HG02840 (cell line): ENCODE measurements around the gene EDC3.

Source experiments
- ATAC-seq: cut with Tn5 transposase; IDR thresholded peaks from one replicate; pipeline ENCODE4 v1.9.1; 2021; ENCODE audit warnings: mild to moderate bottlenecking, moderate library complexity, moderate number of reproducible peaks; ENCODE audit not compliant: unreplicated experiment, low FRiP score

EDC3 gene

GRCh38 chr15:74628199-74628598 lies 67.6 kb downstream of the EDC3 start:
- no peak for ATAC-seq

- no peak for ATAC-seq
These were observed 68.1 kb downstream of the EDC3 start for GRCh38 chr15:74627766-74628165.

- ATAC-seq, result peak; percentile 55
These were observed 68.8 kb downstream of the EDC3 start for GRCh38 chr15:74626752-74627692.

- no peak for ATAC-seq
These were observed 69.5 kb downstream of the EDC3 start for GRCh38 chr15:74626336-74626735.

GRCh38 chr15:74625693-74626092 lies 70.1 kb downstream of the EDC3 start:
- ATAC-seq, result no peak

GRCh38 chr15:74624020-74624602 lies 71.7 kb downstream of the EDC3 start:
- ATAC-seq, result no peak

GRCh38 chr15:74622758-74623157 lies 73.1 kb downstream of the EDC3 start:
- ATAC-seq, result no peak

- no peak for ATAC-seq
These were observed 73.9 kb downstream of the EDC3 start for GRCh38 chr15:74621936-74622335.

GRCh38 chr15:74621546-74621920 lies 74.3 kb downstream of the EDC3 start:
- ATAC-seq, result no peak

GRCh38 chr15:74620636-74621545 lies 74.9 kb downstream of the EDC3 start:
- ATAC-seq, result no peak

- ATAC-seq, result no peak
These were observed 75.7 kb downstream of the EDC3 start for GRCh38 chr15:74619916-74620635.

GRCh38 chr15:74618841-74619596 lies 76.8 kb downstream of the EDC3 start:
- no peak for ATAC-seq

- ATAC-seq, result no peak
These were observed 78.8 kb downstream of the EDC3 start for GRCh38 chr15:74616996-74617395.

GRCh38 chr15:74616366-74616939 lies 79.4 kb downstream of the EDC3 start:
- no peak for ATAC-seq

GRCh38 chr15:74615508-74616365 lies 80.1 kb downstream of the EDC3 start, which contains the start of gene CLK3:
TSS of gene CLK3 (plus strand) at chr15:74615836. CDS start at chr15:74619197, 3,361 bp downstream.
- ATAC-seq, result peak; percentile 71

GRCh38 chr15:74614744-74615507 lies 80.9 kb downstream of the EDC3 start:
- ATAC-seq, result peak; percentile 42

GRCh38 chr15:74613953-74614743 lies 81.7 kb downstream of the EDC3 start:
- ATAC-seq, result no peak
